HG03196 (cell line): Measurements from ENCODE around the gene SYTL2.
"Not testable (repeated sequence)": the region's sequence is repeated elsewhere in the genome, so short reads cannot be mapped to it uniquely, and the experiment has no call there.

ENCODE experiments used
- ATAC-seq: cut with Tn5 transposase; IDR thresholded peaks from one replicate; pipeline ENCODE4 v1.9.1; 2021; ENCODE audit not compliant: unreplicated experiment

The SYTL2 gene

GRCh38 chr11:85661972-85662664, 148.8 kb downstream of the SYTL2 start:
- no peak for ATAC-seq

- ATAC-seq = no peak
Measured at GRCh38 chr11:85658180-85658579, 152.8 kb downstream of the SYTL2 start.

- no peak for ATAC-seq
Measured at GRCh38 chr11:85656777-85657176, 154.2 kb downstream of the SYTL2 start.

DNA sequence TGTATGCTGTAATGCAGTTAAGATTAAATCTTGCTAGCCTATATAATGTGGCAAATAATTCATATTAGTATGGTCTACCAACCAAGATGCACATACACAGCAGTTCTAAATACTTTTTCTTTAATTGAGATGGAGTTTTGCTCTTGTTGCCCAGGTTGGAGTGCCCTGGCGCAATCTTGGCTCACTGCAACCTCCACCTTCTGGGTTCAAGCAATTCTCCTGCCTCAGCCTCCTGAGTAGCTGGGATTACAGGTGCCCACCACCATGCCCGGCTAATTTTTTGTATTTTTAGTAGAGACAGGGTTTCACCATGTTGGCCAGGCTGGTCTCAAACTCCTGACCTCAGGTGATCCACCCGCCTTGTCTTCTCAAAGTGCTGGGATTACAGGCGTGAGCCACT, 156.6 kb downstream of the SYTL2 start:
- ATAC-seq = not testable (repeated sequence)

DNA sequence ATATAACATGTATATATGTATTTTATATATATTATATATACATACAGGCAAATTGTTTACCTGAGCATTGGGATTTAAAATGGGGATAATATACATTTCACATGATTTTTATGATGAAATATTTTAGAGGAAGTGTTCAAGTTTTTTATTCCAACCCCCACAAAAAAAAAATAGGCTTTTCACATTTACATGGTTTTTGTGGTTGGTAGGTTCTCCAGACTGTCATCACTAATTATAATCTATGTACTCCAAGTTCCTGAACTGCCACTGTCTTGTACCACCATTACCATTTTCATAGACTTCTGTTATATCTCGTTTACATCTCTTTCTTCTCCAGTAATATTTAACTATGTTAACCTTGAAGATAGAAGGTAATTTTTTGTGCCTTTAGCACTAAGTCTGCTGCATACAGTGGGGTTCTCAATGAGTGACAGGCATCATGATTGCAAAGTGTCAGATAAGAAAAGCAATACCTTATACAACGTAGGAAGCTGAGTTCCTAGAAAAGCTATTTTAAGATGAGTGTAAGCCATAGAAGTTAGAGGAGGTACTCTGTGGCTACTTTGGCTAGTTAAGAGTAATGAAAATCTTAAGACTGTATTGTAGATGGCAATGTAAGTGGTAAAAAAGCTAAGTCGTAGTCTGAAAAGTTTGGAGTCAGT, 158.0 kb downstream of the SYTL2 start:
- ATAC-seq = no peak

DNA sequence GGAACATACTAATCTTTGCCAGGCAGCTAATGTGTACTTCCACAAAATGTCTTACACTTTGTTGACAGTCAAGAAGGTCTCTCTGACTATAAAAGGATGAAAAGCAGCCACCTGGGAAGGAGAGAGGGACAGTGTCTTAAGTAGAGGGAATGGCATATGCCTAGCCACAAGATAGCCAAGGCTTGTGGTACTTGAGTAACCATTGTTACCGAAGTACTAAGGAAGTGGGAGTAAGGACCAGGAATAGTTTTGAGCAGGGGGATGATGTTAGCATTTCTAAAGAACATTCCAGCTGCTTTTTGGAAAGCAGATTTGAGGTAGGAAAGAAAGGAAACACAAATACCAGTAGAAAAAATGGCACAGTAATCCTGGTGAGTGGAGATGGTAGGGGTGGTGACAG, 159.8 kb downstream of the SYTL2 start:
- ATAC-seq = no peak

GRCh38 chr11:85647604-85648299, 163.2 kb downstream of the SYTL2 start, which contains the start of gene TMEM126A:
TSS of gene TMEM126A (plus strand) at chr11:85647967. CDS start at chr11:85650256, 2,289 bp downstream.
- peak; percentile 100 for ATAC-seq

GRCh38 chr11:85647078-85647477, 163.9 kb downstream of the SYTL2 start:
- ATAC-seq = no peak
